GM21526 (cell line): ENCODE results near the gene CHDH.

Experiments
- ATAC-seq: cut with Tn5 transposase; IDR thresholded peaks from one replicate; pipeline ENCODE4 v1.9.1; 2021; ENCODE audit warnings: moderate library complexity; ENCODE audit not compliant: unreplicated experiment, low FRiP score

CHDH gene

DNA sequence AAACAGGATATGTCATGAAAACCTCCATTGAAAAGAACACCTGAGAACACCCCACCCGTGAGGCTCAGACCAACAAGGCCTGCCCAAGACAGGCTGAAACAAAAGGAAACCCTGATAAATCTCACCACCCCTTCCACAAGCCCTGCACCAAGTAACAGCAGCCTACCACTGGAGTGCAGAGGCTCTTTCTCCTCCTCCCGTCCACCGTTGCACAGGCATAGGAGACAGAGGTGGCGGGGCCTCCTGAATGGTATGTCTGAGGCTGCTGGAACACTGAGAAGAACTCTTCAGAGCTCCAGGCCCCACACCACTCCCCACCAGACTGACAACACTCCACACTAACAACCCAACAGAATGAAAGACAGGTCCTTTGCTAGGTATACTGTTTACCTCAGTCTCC is 21.4 kb downstream of the CHDH start:
- ATAC-seq = no peak

DNA sequence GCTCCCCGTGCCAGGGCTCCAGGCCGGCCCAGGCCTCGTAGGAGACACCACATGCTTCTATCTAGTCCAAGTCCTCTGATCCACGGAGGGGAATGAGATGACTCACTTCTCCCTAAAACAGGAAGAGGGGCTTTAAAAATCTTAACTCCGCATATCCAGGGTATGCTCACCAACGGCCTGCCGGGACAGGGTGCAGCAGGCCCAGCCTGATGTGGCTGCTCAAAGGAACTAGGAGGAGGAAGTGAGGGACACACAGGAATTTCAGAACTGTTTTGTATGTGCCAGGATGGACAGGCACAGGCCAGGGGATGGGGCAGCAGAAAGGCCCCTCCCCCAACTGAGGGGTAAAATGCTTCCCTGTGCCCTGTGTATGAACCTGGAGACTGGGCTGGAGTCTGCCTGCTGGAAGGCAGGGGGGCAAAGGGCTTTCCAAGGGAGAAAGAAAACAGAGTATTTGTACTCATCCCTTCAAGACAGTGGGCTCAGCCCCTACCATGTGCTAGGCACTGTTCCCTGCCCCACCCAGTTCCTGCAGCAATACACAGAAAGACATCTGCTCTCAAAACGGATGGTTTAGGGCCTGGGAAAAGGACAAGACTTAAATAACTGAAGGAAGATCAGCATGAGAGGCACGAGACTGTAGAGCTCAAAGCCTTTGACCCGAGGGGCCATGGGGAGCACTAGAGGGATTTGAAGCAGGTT is 22.1 kb downstream of the CHDH start:
- ATAC-seq = no peak

DNA sequence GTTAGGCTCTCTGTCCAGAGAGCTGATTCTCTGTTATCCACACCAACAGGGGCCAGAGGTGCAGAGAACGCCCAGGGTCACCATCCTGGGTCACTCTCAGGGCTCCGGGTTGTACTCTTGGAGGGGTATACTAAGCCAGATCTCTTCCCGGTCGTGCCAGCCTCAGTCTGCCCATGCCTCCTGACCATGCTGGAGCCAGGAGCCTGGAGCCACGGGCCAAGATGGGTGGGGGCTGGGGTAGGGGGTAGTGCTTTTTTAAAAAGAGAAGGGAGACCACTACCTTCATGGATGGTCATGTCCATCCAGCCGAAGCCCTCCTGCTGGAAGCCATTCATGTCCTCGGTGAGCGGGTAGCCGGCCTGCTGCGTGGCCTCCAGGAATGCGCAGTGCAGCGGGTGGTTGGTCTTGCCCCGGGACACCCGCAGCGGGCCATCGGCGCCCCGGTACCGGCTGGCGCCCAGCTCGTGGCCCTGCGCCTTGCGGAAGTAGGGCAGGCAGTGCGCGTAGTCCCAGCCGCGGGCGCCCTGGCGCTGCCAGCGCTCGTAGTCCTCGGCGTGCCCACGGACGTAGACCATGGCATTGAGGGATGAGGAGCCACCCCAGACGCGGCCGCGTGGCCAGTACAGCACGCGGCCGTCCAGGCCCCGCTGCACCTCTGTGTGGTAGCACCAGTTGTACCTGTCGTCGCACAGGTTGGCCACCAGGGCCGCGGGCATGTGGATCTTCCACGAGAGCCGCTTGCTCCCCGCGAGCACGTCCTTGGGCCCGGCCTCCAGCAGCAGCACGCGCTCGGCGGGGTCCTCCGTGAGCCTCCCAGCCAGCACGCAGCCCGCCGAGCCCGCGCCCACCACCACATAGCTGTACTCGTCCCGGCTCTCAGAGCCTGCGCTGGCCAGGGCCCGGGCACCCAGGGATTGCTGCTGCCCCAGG is 22.9 kb downstream of the CHDH start:
- no peak for ATAC-seq

DNA sequence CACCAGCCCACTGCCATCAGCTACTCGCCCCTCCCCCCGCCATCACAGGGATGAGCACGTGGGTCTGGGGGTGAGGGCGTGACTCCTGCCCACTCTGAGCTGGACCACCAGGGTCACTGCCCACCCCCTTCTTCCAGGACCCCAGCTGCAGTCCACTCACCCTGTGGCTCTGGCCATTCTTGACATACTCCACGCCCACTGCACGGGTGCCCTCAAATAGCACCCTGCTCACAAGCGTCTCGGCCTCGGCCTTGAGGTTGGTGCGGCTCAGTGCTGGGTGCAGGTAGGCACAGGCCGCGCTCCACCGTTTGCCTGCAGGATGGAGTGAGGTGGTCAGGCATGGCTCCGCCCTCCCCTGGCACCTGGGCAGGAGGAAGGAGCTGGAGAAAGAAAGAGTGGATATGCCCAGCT is 23.9 kb downstream of the CHDH start:
- no peak for ATAC-seq

DNA sequence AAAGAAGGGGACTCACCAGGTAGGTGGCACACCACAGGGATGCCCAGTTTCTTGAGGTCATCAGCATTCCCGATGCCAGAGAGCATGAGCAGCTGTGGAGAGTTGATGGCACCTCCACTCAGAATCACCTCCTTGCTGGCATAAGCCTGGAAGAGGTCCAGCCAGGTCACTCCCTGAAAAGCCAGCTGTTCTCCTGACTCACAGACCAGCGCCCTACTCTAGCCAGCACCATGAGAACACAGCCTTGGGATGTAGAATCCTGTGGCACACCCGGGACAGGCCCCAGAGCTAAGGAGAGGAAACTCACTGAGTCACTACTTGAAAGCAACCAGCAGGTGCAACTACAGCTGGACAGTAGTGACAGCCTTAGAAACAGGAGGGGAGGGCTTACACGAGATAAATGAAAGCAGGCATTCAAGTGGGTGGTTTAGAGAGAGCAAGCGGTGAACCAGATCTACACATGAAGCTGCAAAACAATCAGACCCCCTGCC is 24.5 kb downstream of the CHDH start:
- ATAC-seq = peak; percentile 63

DNA sequence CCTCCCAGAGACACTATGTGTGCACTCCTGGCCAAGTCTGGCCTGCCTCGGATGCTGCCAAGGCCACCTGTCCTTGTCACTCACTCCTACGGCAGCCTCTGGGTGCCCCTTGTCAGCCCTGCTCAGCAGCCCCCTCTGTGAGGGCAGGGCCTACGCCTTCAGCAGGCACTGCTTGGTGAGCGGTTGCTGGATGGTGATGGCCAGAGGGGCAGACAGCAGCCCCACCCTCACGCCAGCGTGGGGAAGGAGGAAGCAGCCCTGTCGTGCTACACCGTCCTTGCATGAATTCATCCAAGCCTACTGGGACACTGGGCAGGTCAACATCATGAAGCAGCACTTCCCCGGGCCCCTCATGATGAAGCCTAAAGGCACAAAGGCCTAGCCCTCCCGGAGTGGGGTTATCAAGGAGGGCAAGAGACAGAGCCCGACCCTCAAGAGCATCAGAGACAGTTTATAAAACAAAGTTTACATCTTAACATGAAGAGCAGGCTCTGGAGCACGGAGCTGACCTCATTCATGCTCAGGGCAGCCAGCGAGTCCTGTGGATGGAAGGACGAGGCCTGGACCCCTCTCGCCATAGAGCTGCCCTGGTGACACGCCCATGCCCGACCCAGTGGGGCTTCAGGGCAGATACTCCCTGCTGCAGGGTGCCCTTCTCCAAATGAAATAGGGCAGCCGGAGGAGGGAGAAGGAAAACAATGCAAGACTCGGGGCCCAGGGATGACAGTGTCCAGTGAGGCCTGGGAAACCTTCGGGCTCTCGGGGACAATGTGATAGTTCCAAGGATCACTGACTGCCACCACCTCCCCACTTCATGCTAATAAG is 25.3 kb downstream of the CHDH start:
- ATAC-seq = no peak

DNA sequence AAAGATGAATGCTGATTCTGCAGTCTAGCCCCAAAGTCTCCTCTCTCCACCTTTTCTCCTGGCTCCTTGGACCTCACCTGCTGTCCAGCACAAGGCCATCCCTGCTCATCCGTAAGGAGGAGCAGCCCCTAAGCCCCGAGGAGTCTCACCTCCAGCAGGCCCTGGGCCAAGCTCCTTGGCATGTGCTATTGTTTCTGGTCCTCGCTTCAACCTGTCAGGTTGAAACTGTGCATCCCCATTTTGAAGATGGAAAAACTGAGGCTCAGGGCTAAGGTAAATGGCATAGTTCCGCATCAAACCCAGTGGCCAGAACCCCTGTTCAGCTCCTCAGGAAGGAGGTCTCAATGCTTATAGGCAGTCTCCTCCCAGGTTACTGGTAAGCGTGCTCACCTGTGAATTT is 26.1 kb downstream of the CHDH start:
- no peak for ATAC-seq

DNA sequence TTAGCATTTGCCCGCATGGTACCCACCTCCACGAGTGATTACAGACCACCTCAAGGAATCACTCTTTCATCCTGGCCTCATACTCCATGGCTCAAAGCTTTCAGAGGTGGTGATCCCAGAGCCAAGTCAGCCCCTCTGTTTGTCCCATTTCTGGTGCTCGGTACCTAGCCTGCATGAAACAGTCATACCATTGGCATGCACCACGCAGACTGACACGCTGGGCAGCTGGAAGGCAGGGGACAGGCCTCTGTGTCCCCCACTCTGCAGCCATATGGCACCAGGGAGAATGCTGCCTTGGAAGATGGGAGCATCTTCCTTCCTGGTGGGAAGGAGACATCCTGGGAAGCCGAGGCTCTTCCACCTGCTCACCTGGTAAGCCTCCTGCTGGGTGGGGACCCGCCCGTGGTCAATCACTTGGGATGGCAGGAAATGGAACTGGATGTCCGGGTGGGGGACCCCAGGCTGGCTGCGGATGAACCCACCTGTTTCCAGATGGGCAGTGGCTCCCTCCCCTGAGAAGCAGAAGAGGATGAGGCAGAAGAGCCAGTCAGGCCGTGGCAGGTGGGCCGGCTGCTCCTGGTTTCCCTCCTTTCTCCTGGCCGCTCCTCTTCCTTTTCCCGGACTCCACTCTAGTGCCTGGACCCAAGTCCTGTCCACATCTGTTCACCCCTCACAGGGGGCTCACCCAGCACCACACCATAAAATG is 26.9 kb downstream of the CHDH start:
- ATAC-seq = no peak

DNA sequence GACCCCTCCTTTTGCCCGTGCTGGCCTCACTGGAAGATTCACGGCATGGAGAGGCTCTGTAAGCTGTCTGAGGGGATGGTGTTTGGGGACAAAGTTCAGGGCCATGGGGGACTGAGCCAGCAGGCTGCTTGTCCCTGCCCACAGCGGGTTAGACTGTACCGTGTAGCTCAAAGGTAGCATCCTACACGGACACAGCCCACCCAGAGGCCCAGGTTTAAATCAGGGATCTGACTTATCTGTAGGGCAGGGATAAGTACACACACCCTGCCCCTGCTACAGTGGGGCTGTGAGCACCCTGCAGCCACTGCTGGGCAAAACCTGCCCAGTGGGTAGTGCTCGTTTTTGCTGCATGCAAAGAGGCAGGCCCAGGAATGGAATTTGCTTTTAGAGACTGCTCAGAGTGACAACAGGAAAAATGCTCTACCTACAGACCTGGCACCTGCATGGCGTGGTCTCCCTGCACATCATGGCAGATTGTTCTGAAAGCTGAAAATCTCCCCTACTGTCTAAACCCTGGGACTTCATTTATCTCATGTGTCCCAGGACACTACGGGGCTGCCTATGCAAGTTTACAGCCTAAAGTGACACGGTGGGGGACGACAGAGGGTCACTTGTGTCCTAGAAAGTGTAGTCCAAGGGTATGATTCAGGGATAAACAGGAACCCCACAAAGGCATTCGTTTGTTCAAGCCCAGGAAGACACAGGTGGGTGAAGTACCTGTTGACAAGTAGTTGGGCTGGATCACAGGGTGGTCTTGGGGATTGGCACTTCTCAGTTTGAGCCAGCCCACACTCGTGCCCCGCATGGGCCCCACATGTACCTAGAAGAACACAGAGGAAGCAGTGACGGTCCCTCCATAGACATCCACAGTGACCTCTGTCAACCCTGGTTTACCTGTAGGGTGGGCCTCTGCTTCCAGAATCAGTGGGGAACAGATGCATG is 27.7 kb downstream of the CHDH start:
- ATAC-seq = no peak

DNA sequence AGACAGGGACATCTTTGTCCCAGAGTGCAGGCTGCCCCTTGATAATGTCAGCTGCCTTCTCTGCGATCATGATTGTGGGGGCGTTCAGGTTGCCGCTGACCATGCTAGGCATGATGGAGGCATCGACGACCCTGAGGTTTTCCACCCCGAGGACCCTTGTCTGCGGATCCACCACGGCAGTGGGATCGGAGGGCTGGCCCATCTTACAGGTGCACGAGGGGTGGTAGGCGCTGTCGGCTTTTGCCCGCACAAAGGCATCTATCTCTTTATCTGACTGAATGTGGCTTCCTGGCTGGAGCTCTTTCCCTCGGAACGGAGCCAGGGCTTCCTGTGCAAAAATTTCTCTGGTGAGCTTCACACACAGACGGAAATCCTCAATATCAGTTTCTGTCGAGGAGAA is 28.4 kb downstream of the CHDH start:
- ATAC-seq = no peak

DNA sequence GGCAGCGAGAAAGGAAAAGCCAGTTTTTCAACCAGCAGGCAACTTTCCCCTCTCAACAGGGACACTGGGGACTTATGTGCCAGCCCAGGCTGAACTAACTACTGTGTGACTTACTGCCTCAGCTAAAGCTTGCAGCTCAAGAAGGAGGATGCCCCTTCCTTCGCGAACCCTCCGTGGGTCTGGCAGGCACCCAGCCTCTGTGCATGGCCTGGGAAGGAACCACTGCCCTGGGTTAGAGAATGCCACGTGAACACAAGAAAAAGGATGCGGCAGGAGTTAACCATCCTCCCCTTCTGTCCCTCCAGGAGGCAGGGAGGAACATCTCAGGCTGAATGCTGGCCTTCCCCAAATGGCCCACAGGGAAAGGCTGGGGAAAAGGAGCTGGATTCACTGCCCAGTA is 29.0 kb downstream of the CHDH start:
- ATAC-seq = no peak

DNA sequence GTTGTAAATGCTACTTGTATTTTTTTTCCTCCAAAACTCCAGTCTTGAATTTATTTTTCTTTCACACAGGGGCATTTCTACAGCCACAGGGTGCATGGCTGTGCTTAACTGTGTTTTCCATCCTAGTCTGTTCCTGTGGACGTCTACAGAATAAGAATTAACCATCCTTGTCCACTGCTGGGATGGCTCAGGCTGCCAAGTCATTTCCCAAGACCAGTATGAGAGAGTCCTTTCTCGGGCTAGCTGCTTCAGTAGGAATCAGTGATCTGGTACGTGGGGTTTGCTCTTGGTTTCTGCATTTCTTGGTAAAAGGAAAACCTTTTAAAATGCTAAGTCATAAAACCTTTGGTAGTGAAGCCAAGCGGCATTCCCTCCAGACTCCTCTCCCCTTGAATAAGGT is 29.8 kb downstream of the CHDH start:
- ATAC-seq = no peak

DNA sequence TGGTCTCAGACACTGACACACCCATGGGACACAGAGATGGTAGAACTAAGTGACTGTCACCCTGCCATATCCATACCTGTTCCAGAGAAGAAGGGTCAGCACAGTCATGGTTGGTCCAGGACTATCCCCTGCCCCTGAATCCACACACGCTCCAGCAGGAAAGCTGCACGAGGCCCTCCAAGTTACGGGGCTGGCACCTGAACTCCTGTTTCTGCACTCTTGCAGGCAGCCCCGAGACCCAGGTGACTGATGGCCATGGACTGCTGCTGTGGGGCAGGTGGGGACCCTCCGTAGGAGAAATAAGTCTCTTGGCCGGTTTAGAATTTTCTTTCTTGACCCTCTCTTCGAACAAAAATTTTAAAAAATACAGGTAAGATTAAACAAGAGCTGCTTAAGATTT is 30.6 kb downstream of the CHDH start:
- ATAC-seq = no peak

DNA sequence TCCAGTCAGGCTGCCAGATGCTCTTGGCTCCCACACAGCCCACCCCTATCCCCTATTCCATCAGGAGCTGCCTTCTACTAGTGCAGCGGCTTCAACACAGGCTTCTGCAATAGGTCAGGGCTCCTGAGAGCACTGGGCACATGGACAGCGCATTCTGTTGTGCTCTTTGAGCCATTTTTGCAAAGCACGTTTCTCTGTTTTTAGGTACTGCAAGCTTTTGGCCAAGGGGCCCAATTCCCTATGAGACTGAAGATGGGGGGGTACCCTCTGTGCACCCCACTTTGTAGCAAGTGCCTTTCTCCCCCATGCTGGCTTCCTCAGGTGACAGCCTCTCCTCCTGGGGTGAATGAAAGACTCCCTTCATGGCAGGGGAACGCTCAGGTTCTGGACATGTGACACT is 31.2 kb downstream of the CHDH start:
- no peak for ATAC-seq

DNA sequence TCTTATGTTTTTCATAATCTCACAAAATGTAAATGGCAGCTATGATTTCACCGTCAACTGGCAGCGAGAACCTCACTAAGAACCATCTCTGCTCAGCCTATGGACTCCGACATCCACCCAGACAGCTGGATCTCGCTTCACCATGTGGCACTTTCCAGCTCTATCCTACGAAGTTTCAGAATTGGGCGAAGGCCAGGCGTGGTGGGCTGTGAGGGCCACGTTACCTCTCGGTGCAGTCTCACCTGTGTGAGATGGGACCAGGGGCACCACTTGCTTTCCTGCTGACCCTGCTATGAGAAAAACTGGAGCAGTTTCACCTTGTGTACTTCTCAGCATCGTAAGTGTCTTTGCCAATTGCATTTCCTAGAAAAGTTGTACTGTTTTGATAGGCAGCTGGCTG is 32.3 kb downstream of the CHDH start:
- no peak for ATAC-seq

DNA sequence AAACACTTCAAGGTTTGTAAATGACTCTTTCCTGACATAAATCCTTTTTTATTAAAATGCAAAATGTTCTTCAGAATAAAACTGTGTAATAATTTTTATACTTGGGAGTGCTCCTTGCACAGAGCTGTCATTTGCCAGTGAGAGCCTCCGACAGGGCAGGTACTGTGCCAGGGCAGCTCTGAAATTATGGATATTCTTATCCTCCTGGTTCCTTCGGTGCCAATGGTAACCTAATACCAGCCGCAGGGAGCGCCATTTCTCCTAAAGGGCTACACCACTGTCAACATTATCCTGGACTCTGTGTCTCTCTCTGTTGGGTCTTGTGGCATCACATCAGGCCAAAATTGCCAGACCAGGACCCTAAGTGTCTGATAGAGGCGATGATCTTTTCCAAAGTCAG is 33.0 kb downstream of the CHDH start:
- ATAC-seq = no peak

DNA sequence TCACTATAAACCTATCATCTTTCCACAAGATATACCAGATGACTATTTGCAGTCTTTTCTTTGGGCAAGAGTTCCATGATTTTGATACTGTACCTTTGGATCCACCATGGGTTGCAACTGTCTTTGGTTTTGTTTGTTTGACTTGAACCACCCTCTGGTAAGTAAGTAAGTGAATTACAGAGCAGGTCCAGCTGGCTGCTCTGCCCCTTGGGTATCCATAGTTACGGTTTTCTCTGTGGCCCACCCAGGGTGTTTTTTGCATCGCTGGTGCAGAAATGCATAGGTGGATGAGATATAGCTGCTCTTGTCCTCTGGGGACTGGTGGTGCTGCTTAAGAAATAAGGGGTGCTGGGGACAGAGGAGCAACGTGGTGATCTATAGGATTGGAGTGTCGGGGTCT is 33.8 kb downstream of the CHDH start:
- no peak for ATAC-seq

DNA sequence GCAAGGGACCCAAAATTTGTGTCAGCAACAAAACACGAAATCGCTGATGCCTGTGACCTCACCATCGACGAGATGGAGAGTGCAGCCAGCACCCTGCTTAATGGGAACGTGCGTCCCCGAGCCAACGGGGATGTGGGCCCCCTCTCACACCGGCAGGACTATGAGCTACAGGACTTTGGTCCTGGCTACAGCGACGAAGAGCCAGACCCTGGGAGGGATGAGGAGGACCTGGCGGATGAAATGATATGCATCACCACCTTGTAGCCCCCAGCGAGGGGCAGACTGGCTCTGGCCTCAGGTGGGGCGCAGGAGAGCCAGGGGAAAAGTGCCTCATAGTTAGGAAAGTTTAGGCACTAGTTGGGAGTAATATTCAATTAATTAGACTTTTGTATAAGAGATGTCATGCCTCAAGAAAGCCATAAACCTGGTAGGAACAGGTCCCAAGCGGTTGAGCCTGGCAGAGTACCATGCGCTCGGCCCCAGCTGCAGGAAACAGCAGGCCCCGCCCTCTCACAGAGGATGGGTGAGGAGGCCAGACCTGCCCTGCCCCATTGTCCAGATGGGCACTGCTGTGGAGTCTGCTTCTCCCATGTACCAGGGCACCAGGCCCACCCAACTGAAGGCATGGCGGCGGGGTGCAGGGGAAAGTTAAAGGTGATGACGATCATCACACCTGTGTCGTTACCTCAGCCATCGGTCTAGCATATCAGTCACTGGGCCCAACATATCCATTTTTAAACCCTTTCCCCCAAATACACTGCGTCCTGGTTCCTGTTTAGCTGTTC is 34.9 kb downstream of the CHDH start:
- ATAC-seq = no peak
